Activated T-cell treated with anti-CD3 and anti-CD28 coated beads for 1 hour (primary cell): Measurements from ENCODE around the gene ATP8B4.

ENCODE experiments used
- DNase-seq: peaks from one replicate; pipeline ENCODE4 v3.0.0-alpha.2; 2020; ENCODE audit warnings: low read depth

ATP8B4 gene

DNA sequence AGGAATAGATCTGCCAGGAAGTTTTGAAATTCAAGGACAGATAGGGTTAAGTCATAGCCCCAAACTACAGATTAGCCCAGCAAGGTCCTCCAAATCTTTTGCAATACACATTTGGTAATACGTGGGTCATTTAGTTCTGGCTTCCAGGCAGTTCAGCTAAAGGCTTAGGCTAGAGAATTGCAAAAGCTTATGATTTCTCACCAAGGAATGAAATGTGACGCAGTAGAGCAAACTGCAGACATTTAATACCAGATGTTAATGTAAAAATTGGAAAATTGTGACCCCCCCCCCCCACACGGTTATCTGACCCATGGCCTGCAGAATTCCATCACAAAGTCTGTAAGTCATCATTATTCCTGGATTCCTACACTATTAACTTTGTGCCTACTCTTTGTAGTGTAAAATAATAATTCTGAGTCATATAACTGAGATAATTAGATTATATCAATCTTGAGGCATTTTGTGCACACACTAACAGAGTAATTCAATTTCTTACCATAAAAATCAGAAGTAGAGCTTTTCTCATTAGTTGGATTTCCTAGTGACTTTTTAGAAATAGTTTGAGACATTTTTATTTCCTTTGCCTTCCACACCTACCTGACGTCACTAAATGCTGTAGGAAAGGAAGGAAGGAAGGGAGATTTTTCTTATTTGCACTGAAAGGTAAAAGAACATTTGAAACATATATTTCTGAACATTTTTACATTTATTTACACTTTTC lies 263.0 kb downstream of the ATP8B4 start:
- no peak for DNase-seq

DNA sequence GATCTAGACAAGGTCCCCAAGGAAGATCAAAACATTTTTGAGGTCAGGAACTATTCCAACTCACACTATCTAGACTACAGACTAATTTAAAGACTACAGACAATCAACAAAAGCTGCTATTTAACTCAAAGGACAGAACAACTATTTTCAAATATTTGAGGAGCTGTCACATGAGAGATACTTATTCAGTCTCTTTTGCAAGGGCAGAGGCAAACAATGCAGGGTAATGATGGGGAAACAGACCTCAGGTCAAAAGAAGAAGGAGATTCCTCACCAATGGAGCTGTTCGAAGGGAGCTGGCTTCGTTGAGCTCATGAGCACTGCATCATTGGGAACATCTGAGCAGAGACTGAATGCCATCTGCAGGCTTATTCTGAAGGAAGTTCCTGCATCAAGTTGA lies 266.3 kb downstream of the ATP8B4 start:
- DNase-seq = no peak

- DNase-seq = no peak
Measured at GRCh38 chr15:49848807-49849206, 270.2 kb downstream of the ATP8B4 start.

DNA sequence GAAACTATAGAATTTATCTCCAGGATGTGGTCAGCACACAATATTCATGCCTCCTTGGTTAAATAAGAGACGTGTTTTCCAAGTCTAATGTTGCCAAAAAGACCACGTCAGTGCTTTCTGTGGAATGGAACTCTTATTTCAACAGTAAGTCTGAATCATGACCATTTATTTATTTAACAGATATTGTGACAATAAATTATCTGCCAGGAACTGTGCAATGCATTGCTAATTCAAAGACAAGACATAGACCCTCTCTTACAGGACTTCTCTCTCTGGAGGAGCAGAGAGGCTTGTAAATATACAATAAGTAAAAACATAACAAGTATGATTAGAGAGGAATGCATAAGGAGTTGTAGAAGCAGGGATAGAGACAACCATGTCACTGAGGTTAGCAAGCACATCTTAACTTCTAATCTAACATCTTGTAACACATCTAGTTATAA lies 270.7 kb downstream of the ATP8B4 start:
- no peak for DNase-seq

DNA sequence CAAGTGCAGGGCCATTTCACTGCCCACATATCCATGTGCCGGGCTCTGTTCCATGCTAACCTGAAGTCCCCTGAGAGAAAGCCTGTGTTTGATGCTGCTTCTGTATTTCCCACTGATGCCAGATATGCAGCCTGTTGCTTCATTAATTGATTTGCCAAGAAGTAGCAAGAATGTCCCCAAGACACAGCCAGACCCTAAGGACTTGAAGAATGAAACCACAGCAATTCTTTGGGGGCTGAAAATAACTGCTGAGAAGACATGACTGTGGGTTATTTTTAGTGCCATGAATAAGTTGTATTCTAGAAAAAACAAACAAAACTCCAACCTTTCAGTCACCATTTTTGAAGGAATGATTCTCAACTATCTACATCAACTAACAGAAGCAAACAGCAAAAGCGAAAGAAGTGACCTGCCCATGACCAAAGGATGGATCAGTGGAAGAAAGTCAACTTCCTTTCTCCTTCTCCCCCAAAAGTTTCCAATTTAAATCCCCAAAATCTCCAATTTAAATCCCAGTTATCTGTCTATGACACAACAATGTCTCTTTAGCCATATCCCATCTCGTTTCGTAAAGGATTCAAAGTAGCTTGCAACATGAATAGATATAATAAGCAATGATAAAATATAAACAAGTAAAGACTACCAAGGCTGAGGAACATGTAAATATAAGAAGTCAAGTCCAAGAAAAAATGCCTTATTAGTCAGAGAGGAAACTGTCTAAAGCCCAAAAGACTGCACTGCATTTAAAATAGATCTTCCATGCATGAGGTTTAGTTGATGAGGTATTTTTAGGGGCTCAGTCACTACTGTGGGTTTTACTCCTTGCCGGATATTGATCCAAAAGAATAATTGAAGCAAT lies 271.4 kb downstream of the ATP8B4 start:
- no peak for DNase-seq

DNA sequence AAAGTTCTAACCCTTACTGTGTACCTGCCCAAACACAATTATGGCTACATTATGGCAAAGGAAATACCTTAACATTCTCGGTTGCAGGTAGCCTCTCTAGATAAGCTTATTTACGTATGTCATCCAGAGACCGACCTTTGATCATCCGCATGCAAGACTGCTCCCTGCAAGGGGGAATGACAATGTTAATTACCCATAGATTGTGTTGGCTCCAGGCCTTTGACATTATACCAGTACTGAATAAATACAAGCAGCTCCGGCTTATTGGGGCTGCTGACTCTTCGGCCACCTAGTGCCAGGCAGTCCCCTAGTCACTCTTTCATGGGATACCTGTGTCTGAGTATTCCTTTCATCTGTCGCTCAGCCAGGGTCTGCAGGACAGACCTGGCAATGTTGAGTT lies 274.6 kb downstream of the ATP8B4 start:
- DNase-seq = no peak

GRCh38 chr15:49843725-49844124 lies 275.3 kb downstream of the ATP8B4 start:
- DNase-seq = no peak

GRCh38 chr15:49842031-49842730 lies 276.9 kb downstream of the ATP8B4 start:
- DNase-seq = no peak

DNA sequence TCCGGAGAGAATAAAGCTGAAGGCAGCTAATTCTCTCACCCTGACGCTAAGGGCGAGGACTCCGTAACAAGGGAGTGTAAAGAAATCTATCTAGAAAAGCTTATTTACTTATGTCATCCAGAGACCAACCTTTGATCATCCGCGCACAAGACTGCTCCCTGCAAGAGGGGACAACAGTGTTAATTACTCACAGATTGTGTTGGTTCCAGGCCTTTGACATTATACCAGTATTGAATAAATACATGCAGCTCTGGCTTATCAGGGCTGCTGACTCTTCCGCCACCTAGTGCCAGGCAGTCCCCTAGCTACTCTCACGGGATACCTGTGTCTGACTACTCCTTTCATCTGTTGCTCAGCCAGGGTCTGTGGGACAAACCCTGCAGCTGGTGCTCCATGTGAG lies 286.5 kb downstream of the ATP8B4 start:
- no peak for DNase-seq

DNA sequence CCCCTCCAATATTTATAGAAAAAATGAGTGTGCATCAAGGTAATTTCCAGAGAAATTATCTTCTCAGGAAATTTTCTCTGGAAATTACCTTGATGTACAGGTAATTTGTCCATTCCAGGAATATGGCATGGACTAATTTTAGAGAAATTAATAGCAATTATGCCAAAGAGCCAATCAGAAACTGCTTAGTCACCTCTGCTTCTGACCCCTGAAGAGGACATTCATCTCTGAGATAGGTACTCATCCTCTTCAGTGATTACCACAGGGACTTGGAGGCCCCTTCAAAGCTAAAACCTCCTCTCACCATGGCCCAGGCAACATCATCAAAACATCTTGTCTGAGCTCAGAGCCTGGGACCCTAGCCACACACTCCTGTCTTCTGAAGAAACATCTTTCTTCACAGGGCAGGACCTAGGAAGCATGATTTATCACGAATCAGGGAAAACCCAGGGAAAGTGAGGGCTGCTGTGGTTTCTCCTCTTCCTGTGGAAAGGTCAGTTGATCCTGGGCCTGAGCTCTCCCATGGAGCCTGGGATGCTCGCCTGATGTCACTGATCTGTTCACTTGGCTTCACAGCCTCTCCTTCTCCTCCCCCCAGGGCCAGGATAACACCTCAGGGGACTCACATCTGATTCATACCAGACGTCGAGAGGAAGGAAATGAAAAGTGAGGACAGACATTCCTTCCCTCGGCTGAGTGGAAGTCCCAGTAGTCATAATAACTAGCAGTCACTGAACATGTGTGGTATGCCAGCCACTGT lies 287.6 kb downstream of the ATP8B4 start:
- no peak for DNase-seq

DNA sequence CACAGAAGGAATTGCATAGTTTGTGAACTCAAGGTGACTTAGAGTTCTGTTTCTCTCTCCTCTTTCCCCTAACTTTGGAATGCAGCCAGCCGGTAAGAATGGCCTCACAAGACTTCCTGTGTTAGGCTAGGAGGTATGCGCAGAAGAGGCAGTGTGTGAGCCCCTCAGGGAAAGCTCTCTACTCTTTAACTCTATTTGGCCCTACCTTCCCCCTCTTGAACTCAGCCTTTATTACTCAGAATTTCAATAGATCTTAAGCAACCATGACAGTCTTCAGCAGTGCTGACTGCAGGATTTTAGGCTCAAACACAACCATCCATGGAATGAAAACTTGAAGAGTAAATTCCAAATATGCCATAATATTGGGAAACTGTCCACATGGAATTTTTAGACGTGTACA lies 288.6 kb downstream of the ATP8B4 start:
- DNase-seq = no peak

DNA sequence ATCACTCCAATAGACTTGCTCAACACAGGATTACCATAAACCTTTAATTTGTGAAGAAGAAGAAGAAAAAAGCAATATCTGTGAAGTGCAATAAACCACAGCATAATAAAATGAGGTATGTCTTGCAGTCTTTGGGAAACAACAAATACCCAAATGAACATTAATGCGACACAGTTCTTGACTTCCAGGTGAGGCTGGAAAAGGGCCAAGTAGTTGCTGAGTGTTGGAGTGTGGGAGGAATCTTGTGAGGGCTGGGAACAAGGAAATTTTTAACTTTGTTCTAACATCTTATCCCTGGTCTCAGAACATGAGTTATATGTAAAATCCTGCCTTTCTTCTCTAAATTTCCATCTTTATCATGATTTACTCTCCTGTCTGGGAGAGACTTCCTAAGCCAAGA lies 291.7 kb downstream of the ATP8B4 start:
- DNase-seq = no peak

DNA sequence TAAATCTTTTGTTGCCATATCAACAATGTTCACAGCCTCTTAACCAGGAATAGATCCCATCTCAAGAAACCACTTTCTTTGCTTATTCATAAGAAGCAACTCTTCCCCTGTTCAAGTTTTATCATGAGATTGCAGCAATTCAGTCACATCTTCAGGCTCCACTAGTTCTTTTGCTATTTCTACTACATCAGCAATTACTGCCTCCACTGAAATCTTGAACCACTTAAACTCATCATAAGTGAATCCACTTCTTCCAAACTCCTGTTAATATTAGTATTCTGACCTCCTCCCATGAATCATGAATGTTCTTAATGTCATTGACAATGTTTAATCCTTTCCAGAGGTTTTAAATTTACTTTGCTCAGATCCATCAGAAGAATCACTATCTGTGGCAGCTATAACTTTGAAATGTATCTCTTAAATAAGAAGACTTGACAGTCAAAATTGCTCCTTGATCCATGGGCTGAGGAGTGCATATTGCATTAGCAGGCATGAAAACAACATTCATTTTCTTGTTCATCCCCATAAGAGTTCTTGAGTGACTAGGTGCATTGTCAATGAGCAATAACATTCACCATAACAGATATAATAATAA lies 292.3 kb downstream of the ATP8B4 start:
- DNase-seq = no peak

GRCh38 chr15:49824775-49825099 lies 294.3 kb downstream of the ATP8B4 start:
- DNase-seq = no peak

GRCh38 chr15:49823987-49824774 lies 294.9 kb downstream of the ATP8B4 start:
- no peak for DNase-seq

DNA sequence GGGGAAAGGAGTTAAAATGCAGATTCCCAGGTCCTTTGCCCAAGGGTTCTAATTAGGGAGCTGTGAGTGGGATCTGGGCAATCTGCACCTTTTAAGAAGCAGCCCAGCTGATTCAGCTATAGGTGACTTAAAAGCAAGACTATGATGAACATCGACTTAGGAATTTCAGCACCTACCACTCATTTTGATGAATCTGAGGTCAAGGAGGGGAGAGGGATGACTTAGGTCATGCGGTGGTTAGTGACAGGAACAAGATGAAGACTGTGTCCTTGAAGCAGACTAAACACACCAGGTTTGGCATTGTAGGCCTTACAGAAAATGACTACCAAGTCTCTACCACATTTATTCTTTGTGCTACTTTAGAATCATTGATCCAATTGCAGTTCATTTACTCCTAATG lies 301.9 kb downstream of the ATP8B4 start:
- DNase-seq = no peak

GRCh38 chr15:49815950-49816349 lies 303.1 kb downstream of the ATP8B4 start:
- DNase-seq = no peak

DNA sequence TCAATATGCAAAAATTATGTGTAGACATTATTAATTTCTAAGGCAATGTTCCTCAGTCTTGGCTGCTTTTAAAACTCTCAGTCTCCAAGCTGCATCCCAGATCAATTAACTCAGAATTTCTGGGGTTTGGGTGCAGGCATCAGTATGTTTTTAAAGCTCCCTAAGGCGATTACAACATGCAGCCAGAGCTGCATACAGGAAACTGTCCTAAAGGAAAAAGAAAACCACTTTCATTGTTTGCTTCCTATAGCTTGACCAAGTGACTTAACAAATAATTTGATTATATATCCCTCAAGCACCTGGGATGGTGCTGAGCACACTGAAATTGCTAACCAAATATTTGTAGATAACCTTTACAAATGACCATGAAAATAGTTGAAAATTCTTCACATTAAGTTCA lies 303.5 kb downstream of the ATP8B4 start:
- DNase-seq = no peak

DNA sequence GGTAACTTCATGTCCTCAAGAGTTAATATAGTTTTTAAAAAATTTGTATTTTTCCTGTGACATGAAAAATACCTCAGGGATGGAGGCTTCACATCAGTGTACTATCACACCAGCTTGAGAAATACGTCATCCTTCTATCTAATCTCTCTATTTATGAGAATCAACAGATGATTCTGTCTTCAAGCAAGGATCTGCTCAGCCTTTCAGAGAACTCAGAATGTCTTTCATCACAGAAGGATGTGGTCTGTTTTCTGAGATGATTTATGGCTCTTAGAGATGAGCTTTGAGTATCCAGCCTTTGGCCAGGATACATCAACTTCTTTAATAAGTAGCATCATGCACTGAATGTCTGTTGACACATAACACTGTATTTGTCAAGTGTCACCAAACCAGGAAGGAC lies 304.3 kb downstream of the ATP8B4 start:
- no peak for DNase-seq

GRCh38 chr15:49813625-49814024 lies 305.4 kb downstream of the ATP8B4 start:
- DNase-seq = no peak

DNA sequence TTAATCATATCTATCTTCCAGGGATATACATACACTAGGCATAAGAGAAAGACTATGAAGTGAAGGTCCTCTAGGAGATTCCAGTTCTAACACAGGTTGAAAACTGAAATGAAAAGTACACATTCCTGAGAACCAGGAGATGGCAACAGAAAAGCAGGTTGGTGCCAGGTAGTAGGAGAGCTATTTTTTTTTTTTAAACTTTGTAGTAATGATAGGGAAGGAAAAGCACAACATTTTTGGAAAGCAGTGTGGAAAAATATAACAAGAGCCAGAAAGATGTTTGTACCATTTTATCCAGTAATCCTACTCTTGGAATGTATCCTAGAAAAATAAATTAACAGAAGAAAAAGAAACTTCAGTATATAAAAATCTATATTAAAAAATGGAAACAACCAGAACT lies 308.3 kb downstream of the ATP8B4 start:
- no peak for DNase-seq
